AML-193 (cell line): ENCODE results near the gene PIN4.
A peak's percentile ranks its signal among the peaks of the same experiment; 100 is the strongest.
"Not testable (repeated sequence)": the region's sequence is repeated elsewhere in the genome, so short reads cannot be mapped to it uniquely, and the experiment has no call there.

Source experiments
- DNase-seq, 2 experiments: peaks; one replicate each; lab custom pipeline; 2025; lab: John Stamatoyannopoulos, UW

The PIN4 gene

DNA sequence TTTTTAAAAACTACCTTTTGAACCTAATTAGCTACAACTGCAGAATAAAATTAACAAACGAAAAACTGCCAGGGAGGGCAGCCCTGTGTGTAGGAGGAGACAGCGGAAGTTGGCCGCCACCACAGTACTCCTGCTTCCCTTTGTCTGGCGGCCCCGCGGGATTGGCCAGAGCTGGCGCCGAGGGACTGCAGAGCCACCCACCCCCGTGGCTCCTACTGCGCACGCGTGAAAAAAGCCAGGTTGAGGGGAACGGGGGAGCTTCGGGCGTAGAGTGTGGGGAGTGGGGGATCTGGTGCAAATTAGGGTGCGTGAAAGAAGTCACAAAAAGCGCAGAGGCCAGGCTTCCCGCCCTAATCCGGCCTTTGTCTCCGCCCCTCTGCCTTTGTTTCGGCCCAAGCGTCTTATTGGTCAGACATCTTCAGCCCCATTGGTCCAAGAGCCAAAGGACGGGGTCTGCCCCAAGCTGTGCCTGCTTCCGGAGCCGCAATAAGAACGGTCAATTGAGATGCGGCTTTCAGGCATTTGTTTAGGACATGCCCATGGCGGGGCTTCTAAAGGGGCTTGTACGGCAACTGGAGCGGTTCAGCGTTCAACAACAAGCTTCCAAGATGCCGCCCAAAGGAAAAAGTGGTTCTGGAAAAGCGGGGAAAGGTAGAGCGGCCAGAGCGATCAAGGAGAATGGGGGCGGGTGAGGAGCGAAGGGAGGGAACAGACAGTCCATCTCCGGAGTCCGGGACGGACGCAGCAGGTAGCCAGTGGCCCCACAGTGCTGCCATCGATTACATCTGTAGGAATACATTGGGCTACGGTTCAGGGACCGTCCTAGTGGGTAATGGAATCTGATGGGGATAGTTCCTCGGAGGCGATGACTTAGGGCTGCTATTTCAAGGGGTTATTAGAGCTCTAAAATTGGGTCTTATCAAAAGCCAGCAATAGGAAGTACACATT, at the start of gene PIN4:
Gene PIN4, plus strand, starts transcription at position 580 of the 948 bp plus-strand sequence. Its CDS starts 29 bp downstream, at position 609.
- peak; percentile 82 to 86 for DNase-seq

DNA sequence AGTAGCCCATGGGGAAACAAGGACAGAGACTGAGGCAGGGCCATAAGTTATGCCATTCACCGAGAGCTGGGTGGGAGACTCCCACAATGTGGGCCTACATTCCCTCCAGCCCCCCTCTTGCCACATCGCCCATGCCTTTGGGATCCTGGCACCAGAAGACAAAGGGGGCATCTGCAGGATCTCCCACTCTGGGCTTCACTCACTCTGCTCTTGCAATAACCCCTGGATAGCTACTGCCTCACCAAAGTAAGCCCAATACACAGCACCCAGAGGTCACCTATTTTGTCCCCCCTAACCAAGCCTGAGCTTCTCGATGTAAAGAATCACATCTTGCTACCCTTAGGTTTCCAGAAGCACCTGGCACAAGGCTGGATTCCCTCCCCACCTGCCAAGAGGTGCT, 49.1 kb upstream of the PIN4 start:
- DNase-seq, result no peak

DNA sequence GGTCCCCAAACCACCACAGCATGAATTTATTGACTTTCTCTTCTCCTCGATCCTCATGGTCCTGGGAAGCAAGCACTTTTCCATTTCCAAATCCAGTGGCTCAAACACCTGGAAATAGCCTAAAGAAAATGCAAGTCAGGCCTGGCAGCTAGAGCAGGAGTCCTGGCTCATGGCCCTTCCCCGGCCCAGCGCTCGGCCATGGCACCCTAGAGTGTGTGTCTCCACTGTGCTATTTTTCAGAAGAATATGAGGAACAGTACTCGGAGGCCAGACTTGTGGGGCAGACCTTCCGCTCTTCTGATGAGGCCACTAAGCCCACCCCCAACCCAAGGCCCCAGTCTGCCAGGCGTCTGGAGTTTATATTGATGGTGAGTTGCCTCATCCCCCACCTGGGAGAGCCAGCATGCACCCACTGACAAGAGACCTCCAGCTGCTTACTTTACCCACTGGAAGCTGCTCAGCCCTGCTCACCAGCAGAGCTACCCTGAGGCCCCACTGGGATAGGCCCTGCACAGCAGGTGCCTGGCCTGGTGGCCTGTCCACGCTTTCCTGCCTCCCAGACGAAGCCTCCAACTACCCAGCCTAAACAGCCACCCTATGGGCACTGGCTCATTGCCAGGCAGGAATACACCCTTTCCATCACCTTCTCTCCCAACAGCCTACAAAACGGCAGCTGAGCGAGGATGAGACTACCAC, 47.6 kb upstream of the PIN4 start:
- no peak for DNase-seq

DNA sequence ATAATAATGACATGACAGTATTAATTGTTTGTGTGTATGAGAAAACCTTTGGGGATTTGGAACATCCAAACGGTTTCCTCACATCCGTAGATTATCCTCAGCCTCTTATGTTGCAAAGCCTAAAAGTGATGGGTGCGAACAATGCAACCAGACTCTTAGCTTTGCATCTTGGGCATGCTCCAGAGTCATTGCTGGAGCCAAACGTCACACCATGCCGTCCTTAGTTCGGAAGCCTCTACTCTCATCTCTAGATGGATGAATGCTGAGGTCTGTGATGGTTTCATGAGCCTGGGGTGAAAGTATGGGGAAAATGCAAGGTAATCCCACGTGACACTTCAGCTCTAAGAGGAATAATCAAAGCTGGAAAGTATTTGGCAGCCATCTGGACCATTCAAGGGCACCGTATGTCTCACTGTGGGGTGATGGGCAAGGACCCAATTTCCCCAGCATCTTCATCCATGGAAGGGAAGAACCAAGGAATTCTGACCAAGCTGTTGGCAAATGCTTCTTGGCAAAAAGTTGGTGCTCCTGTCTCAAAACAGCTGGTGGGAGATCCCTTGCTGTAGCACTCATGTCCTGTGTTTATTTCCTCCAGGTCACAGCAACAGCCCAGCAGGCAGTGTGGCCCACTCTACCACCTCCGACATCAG, 43.6 kb upstream of the PIN4 start:
- DNase-seq, result no peak

DNA sequence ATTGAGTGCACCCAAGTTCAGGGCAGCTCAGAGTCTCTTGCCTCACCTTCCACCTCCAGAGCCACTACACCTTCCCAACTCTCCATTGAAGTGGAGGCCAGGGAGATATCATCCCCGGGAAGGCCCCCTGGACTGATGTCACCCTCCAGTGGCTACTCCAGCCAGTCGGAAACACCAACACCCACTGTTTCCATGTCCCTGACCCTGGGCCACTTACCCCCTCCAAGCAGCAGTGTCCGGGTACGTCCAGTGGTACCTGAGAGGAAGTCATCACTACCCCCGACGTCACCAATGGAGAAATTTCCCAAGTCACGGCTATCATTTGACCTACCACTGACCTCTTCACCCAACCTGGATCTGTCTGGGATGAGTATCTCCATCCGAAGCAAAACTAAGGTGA, 42.0 kb upstream of the PIN4 start:
- no peak for DNase-seq

DNA sequence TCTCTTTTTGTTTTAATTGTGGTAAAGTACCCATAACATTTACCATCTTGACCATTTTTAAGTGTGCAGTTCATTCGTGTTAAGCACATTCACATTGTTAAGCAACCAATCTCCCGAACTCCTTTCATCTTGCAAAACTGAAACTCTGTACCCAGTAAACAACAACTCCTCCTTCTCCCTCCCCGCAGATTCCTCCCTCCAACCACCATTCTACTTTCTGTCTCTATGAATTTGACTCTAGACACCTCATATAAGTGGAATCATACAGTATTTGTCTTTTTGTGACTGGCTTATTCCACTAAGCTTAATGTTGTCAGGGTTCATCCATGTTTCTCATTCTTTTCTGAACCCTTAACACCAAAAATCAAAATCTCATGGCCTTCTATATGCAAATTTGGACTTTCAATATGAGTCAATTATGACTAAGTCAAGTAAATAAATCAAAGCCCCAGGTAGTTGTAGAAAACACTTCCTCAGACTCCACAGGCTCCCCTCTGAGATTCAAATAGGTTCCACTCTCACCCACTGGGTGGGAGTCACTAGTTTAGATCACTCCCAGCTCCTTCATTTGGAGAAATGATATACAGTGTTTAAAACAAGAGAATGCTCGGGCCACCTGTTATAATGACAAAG, 40.1 kb upstream of the PIN4 start:
- no peak for DNase-seq

- no peak for DNase-seq
These were observed 39.3 kb upstream of the PIN4 start for GRCh38 chrX:72142094-72142793.

DNA sequence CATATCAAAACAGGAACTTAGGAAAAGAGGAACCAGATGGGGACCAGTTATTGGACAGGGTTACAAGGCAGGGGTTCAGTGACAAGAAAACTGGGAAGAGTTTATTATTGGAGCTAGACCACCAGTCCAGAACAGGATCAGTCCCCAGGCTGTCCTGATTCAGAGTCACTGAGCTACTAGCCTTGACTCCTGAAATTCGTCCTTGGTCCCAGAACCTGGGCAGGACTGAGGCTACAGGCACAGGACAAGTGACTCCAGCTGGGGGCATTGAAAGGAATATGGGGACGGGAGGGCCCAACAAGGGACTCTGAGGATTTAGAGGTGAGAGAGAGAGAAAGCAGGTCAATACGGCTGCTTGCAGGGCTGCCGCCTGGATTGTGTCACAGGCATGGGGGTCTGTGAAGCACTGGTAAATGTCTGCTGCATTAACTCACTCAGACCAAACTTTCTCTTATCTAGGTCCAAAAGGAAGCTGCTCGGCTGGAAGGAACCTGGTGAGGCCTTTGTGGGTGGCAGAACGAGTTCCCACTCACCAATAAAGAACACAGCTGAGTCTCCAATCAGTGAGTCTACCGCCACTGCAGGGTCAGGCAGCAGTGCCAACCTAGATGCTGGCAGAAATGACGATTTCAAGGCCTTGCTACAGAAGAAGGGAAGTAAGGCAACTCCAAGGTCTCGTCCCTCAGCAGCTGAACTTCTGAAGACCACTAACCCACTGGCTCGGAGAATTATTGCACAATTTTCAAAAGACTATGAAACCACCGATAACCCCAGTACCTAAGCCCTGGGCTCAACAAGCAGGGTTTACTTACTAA, 38.6 kb upstream of the PIN4 start:
- DNase-seq, result peak in 1 of 2 experiments; percentile 0

GRCh38 chrX:72143609-72143907, 38.0 kb upstream of the PIN4 start:
- DNase-seq, result no peak

DNA sequence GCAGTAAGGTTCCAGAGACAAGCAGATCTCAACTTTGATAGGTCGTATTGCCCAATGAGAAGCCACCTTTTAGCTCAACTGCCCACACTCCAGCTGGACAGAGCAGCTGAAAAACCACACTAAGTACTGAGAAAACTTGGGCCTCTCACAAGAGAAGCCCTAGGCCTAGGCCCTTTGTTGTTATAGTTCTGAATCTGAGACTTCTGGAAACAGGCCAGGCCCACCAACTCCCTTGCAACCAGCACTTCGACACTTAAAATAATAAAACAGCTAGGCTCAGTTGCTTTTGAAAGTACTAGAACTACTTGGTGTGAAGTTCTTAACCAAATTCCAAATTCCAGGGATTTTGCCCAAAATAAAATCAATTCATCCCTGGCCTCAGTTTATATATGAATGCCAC, 36.4 kb upstream of the PIN4 start:
- no peak for DNase-seq

DNA sequence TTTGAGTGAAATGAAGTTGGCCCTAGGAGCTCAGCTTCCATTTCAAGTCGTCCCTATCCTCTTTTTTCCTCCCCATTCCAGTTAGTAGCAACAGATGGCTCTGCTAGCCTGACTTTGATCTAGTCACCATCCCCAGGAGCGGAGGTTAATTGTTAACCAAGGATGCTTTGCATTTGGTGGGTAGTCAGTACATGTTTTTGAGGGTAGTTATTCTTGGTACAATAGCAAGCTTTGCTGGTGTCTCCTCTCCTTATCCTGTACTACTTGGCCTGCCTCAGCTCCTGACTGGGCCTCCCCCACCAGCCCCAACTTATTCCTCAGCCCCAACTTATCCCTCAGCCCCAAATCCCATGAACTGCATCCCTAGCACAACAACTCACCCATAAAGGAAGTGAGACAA, 35.0 kb upstream of the PIN4 start:
- no peak for DNase-seq

GRCh38 chrX:72158773-72159172, 22.8 kb upstream of the PIN4 start:
- no peak for DNase-seq

DNA sequence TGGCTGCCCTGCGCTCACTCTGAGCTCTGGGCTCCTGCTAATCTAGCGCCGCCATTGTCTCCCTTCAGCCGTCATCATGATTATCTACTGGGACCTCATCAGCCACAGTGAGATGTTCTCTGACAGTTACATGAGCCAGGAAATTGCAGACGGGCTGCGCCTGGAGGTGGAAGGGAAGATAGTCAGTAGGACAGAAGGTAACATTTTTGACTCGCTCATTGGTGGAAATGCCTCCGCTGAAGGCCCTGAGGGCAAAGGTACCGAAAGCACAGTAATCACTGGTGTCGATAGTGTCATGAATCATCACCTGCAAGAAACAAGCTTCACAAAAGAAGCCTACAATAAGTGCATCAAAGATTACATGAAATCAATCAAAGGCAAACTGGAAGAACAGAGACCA, 21.8 kb upstream of the PIN4 start:
- DNase-seq, result no peak

GRCh38 chrX:72165551-72165950, 16.0 kb upstream of the PIN4 start:
- DNase-seq, result no peak

GRCh38 chrX:72169008-72169728, 12.4 kb upstream of the PIN4 start:
- DNase-seq, result no peak

- not testable (repeated sequence) for DNase-seq
These were observed 5.3 kb upstream of the PIN4 start for GRCh38 chrX:72176289-72176688.

- no peak for DNase-seq
These were observed 4.6 kb upstream of the PIN4 start for GRCh38 chrX:72176981-72177380.

GRCh38 chrX:72180539-72180938, 1.0 kb upstream of the PIN4 start:
- DNase-seq, result peak in 1 of 2 experiments; percentile 11

DNA sequence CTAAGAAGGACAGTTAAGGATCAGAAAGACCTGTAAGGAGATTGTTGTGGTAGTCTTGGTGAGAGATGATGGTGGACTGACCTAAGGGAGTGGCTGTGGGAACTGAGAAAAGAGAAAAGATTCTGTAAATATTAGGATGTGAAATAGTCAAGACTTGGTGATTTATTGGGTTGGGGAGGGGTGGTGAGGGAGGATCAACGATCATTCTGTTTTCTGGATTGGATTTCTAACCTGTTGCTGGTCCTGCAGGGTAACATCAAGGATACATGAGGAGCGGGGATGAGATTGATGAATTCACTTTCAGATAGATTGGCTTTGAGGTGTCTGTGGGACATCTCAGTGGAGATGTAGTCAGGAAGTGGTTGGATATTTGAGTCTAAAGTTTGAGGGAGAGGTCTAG, 1.4 kb downstream of the PIN4 start:
- no peak for DNase-seq

DNA sequence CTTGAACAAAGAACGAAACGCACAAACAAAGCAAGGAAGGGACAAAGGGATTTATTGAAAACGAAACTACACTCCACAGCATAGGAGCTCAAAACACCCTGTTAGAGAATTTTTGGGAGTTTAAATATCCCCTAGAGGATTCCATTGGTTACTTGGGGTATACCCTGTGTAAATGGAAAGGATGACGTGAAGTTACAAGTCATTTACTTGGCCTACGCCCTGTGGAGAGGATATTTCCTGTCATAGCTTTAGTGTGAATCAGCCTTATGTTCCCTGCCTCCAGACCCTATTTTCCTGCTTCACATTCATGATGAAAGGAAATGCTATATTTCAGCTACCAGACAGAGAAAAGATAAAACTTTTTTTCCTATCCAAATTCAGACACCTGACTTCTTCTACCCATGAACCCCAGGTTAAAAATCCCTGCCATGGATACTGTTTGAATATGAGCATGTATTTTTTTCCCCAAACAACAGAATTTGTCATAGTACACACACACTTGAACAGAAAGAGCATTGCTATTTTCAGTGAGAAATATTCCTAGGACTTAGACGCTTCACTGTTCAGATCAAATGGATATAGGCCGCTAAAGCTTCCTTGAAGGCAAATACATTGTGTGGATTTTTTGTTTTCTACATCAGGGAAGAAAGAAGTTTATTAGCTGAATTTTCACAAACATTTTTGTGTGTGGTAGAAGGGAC, 20.4 kb downstream of the PIN4 start:
- no peak for DNase-seq
